Activated CD8-positive, alpha-beta memory T cell treated with anti-CD3 and anti-CD28 coated beads for 36 hours (primary cell): ENCODE data around the gene P4HTM. TPM values are rescaled to one million over a fixed set of nuclear protein-coding genes. Genes with fewer than 3 reads are reported as not detected.

ENCODE experiments used
- CTCF ChIA-PET: fragments of 350-600 bp; sonication (Branson Sonifier 250); formaldehyde crosslinking; loops from one replicate; lab custom pipeline; 2021; ENCODE audit warnings: antibody characterized with exemption; lab: Charles Lee
- POLR2A ChIA-PET: fragments of 350-600 bp; sonication (Branson Sonifier 250); formaldehyde crosslinking; loops from one replicate; lab custom pipeline; 2021; ENCODE audit warnings: antibody characterized with exemption; lab: Charles Lee
- total RNA-seq, 2 experiments: library from RNA; stranded (reverse); gene quantifications; one replicate each; pipeline ENCODE4 v1.2.3, GENCODE V29; 2021

The P4HTM gene
- total RNA-seq, 2 experiments from 2014 or later = 24.8 to 26.8 TPM

GRCh38 chr3:49004352-49005302 lies 14.6 kb downstream of the P4HTM start:
- ChIA-PET CTCF (interaction anchor here (0.5 to 1.2 kb wide), 3 partner anchors 15 to 76 kb away, joined by 3 to 5 read pairs (median 3); no protein-coding TSS in a partner anchor), POLR2A (no interaction called here)

GRCh38 chr3:49005303-49005680 lies 15.3 kb downstream of the P4HTM start:
- POLR2A ChIA-PET = interaction anchor here (3.5 kb wide), 1 partner anchor 15 kb away, joined by 35 read pairs; the partner anchor contains the start of gene P4HTM
- CTCF ChIA-PET = interaction anchor here (0.5 to 1.2 kb wide), 2 partner anchors 17 to 76 kb away, joined by 3 to 5 read pairs; no protein-coding TSS in a partner anchor

GRCh38 chr3:49005998-49006397 lies 16.0 kb downstream of the P4HTM start:
- CTCF ChIA-PET = interaction anchor here (0.9 to 6.8 kb wide), 4 partner anchors 9 to 88 kb away, joined by 4 to 66 read pairs (median 26); partner anchors contain the start of genes DALRD3, NDUFAF3, P4HTM and QRICH1
- POLR2A ChIA-PET = interaction anchor here (3.5 to 4.4 kb wide), 2 partner anchors 15 to 16 kb away, joined by 35 to 90 read pairs; partner anchors contain the start of genes DALRD3, NDUFAF3 and P4HTM

- CTCF ChIA-PET = interaction anchor here (0.7 to 6.8 kb wide), 9 partner anchors 10 to 345 kb away, joined by 3 to 66 read pairs (median 4); partner anchors contain the start of genes DALRD3, IMPDH2, NDUFAF3 and P4HTM
Observed at GRCh38 chr3:49006408-49007067, 16.5 kb downstream of the P4HTM start.

GRCh38 chr3:49007068-49007770 lies 17.2 kb downstream of the P4HTM start, which contains the start of gene WDR6:
Gene WDR6 (plus strand): TSS chr3:49007391. CDS start chr3:49007432, 41 bp downstream.
- POLR2A ChIA-PET = interaction anchor here (0.7 to 4.4 kb wide), 13 partner anchors 9 to 292 kb away, joined by 3 to 90 read pairs (median 4); partner anchors contain the start of genes DALRD3, IMPDH2, IP6K2 and NDUFAF3
- CTCF ChIA-PET = interaction anchor here (0.7 to 6.8 kb wide), 10 partner anchors 9 to 345 kb away, joined by 3 to 66 read pairs (median 4); partner anchors contain the start of genes DALRD3, IMPDH2, NDUFAF3 and P4HTM

More at GRCh38 chr3:49006408-49007067, 16.5 kb downstream of the P4HTM start:
- POLR2A ChIA-PET = interaction anchor here (0.5 to 4.4 kb wide), 11 partner anchors 10 to 396 kb away, joined by 3 to 90 read pairs (median 4); partner anchors contain the start of genes DALRD3, IMPDH2, IP6K2 and NDUFAF3

GRCh38 chr3:49007771-49008528 lies 17.9 kb downstream of the P4HTM start:
- POLR2A ChIA-PET = interaction anchor here (0.7 to 4.4 kb wide), 10 partner anchors 10 to 109 kb away, joined by 3 to 90 read pairs (median 6); partner anchors contain the start of genes ARIH2, DALRD3, IMPDH2 and NDUFAF3
- CTCF ChIA-PET = interaction anchor here (1.0 to 6.8 kb wide), 8 partner anchors 10 to 86 kb away, joined by 3 to 66 read pairs (median 4); partner anchors contain the start of genes DALRD3, IMPDH2, NDUFAF3 and P4HTM

- CTCF ChIA-PET = interaction anchor here (1.7 to 6.8 kb wide), 3 partner anchors 10 to 19 kb away, joined by 3 to 66 read pairs (median 47); partner anchors contain the start of genes DALRD3, NDUFAF3 and P4HTM
- POLR2A ChIA-PET = interaction anchor here (0.6 to 4.4 kb wide), 4 partner anchors 12 to 572 kb away, joined by 3 to 90 read pairs (median 20); partner anchors contain the start of genes ARIH2, DALRD3, NDUFAF3 and P4HTM
Observed at GRCh38 chr3:49008627-49009026, 18.6 kb downstream of the P4HTM start.

GRCh38 chr3:49009396-49009795 lies 19.4 kb downstream of the P4HTM start:
- ChIA-PET CTCF (interaction anchor here (3.9 to 6.8 kb wide), 2 partner anchors 10 to 20 kb away, joined by 47 to 66 read pairs; partner anchors contain the start of genes DALRD3, NDUFAF3 and P4HTM), POLR2A (interaction anchor here (0.7 to 4.4 kb wide), 2 partner anchors 11 kb away, joined by 3 to 90 read pairs; partner anchors contain the start of genes DALRD3 and NDUFAF3)

- ChIA-PET POLR2A (interaction anchor here (1.0 to 1.3 kb wide), 2 partner anchors 9 to 16 kb away, joined by 3 read pairs; partner anchors contain the start of gene NDUFAF3), CTCF (interaction anchor here (6.8 kb wide), 1 partner anchor 7 kb away, joined by 66 read pairs; the partner anchor contains the start of genes DALRD3 and NDUFAF3)
Observed at GRCh38 chr3:49012441-49013017, 22.5 kb downstream of the P4HTM start.

GRCh38 chr3:49013113-49013737 lies 23.2 kb downstream of the P4HTM start:
- POLR2A ChIA-PET = interaction anchor here (1.0 kb wide), 1 partner anchor 8 kb away, joined by 3 read pairs; the partner anchor contains the start of gene NDUFAF3
- CTCF ChIA-PET = interaction anchor here (0.5 kb wide), 1 partner anchor 75 kb away, joined by 3 read pairs; no protein-coding TSS in a partner anchor

GRCh38 chr3:49013738-49014660 lies 24.0 kb downstream of the P4HTM start:
- POLR2A ChIA-PET = no interaction called here
- CTCF ChIA-PET = interaction anchor here (0.5 to 1.3 kb wide), 3 partner anchors 12 to 74 kb away, joined by 3 to 4 read pairs (median 3); no protein-coding TSS in a partner anchor

GRCh38 chr3:49015072-49015471 lies 25.0 kb downstream of the P4HTM start:
- ChIA-PET CTCF (interaction anchor here (0.9 to 1.3 kb wide), 2 partner anchors 14 to 27 kb away, joined by 3 to 4 read pairs; no protein-coding TSS in a partner anchor), POLR2A (no interaction called here)

- ChIA-PET POLR2A (interaction anchor here (1.2 kb wide), 1 partner anchor 26 kb away, joined by 3 read pairs; the partner anchor contains the start of gene P4HTM), CTCF (no interaction called here)
Observed at GRCh38 chr3:49015765-49016164, 25.7 kb downstream of the P4HTM start.
